Measurements from ENCODE around the gene SH2D3A.

Gene SH2D3A

DNA sequence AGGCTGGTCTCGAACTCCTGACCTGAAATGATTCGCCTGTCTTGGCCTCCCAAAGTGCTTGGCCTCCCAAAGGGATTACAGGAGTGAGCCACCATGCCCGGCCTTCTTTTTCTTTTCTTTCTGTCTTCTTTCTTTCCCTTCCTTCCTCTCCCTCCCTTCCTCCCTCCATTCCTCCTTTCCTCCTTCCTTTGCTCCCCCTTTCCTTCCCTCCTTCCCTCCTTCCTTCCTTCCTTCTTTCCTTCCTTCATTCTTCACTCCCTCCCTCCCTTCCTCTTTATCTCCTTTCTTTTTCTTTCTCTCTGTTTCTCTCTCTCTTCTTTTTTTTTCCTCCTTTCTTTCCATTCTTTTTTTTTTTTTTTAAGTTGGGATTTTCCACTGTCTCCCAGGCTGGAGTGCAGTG lies 58.9 kb downstream of the SH2D3A start:
- DNase-seq (ENCODE audit: low read depth): no peak

DNA sequence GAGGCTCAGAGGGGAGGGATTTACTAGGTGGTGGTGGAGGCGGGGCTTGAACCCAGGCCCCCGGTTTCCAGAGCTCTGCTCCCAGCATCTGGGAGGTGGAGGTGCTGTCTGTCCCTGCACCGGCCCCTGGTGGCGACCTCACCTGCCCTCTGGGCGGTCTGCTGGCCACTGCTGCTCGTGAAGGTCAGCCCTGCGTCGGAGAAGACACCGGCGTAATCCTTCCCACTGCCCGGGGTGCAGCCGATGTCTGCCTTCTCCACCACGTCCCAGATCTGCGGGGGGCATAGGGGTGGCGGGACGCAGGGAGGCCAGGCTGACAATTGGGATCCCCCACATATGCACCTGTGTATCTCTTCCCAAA lies 59.6 kb downstream of the SH2D3A start:
- no peak for DNase-seq (ENCODE audit: low read depth)

DNA sequence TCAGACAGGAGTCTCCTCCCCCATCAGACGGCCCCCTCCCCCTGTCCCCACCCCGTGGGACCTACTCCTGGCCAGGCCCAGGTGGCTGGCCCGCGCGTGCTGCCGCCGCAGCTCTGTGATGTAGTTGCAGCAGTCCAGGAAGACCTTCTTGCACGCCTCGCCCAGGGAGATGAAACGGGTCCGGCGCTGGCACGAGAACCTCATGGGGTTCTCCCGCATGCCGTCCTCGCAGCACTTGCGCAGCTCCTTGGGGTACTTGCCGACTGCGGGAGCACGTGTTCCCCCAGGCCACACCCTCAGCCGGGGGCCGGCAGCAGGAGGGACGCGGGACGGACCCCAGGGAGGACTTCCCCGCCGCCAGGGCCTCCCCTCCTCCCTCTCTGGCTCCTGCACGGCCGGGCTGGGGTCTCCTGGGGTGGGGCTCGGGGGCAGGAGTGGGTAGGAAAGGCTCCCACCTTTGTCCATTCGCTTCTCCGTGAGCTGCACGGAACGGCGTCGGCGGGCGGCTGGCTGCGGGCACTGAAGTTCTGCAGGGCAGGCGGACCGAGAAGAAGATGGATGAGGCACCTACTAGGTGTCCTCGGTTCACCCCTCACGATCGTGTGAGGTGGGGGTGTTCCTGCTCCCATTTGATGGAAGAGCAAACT lies 60.1 kb downstream of the SH2D3A start:
- no peak for DNase-seq (ENCODE audit: low read depth)

DNA sequence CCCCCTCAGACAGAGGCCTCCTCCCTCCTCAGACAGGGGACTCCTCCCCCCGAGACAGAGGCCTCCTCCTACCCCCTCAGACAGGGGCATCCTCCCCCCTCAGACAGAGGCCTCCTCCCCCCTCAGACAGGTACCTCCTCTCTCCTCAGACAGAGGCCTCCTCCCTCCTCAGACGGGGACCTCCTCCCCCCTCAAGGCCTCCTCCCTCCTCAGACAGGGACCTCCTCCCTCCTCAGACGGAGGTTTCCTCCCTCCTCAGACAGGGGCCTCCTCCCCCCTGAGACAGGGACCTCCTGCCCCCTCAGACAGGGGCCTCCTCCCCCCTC lies 60.6 kb downstream of the SH2D3A start:
- DNase-seq (ENCODE audit: low read depth): no peak

DNA sequence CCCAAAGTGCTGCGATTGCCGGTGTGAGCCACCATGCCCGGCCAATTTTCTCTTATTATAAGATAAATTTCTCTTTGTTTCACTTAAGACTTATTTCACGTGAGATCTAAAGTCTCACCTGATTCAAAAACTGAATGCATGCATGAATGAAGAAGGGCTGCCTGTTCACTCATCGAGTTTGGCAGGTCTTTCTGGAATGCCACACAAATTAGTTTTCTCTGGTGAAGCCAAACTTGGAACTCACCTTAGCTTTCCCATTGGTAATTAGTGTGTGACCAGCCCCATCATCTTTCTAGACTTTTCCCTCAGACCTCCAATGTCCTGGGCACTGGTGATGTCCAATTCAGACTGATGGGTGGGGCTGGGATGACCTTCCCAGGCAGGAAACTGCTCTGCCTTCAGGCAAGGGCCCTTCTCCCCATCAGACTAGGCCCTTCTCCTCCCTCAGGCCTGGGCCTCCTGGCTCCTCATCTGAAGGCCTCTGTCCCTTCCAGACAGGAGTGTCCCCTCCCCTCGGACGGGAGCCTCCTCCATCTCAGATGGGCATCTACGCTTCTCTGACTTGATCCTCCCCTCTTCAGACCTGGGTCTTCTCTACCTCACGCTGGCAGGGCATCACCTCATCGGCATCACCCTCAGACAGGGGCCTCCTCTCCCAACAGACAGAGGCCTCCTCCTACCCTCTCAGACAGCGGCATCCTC lies 61.2 kb downstream of the SH2D3A start:
- DNase-seq (ENCODE audit: low read depth): no peak
